ENCODE results near the gene LIMD2. TPM values are rescaled to one million over a fixed set of nuclear protein-coding genes. Genes with fewer than 3 reads are reported as not detected.
"Not testable (repeated sequence)": the region's sequence is repeated elsewhere in the genome, so short reads cannot be mapped to it uniquely, and the experiment has no call there.

The LIMD2 gene
- 10.4 TPM for polyA plus RNA-seq (ENCODE audit: insufficient read length)

DNA sequence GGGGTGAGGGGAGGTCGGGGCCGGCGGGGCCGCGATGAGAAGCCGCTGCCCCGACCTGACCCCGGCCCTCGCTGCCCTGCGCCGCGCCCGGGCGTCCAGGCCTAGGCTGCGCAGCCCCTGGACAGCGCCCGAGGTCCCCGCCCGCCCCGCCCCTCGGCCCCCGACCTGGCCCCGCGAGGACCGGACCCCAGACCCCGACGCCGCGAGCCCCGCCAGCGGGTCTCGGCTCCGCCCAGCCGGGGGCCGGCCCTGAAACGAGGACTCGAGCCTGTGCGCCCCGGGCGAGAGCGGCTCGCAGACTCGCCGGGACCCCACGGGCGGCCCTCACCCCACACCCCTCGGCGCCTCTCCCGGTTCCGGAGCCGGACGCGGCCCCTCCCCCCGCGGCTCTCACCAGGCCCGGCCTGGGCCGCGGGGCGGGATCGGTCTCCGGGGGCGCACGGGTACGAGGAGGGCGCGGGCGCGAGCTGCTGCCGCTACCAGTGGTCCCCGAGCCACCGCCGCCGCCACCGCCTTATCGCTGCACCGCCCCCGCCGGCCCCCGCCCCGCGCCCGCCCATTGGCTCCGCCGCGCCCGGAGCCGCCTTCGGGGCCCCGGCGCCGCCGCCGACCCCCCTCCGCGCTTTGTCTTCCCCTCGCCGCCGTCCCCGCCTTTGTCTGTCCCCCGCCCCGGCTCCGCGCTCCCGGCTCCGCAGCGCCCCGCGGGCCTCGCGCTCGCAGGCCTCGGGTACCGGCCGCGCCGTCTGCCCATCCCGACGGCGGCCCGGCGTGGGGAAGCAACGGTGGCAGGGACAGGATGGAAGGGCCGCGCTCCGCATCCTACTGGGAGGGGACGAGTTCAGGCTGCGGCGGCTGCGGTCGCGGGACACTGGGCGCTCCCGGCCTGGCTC is at the start of gene LIMD2:
Gene LIMD2 (minus strand): TSS at position 488 of the 890 bp plus-strand sequence. CDS start 827 bp downstream, outside the sequence.
- DNase-seq: peak; percentile 42

DNA sequence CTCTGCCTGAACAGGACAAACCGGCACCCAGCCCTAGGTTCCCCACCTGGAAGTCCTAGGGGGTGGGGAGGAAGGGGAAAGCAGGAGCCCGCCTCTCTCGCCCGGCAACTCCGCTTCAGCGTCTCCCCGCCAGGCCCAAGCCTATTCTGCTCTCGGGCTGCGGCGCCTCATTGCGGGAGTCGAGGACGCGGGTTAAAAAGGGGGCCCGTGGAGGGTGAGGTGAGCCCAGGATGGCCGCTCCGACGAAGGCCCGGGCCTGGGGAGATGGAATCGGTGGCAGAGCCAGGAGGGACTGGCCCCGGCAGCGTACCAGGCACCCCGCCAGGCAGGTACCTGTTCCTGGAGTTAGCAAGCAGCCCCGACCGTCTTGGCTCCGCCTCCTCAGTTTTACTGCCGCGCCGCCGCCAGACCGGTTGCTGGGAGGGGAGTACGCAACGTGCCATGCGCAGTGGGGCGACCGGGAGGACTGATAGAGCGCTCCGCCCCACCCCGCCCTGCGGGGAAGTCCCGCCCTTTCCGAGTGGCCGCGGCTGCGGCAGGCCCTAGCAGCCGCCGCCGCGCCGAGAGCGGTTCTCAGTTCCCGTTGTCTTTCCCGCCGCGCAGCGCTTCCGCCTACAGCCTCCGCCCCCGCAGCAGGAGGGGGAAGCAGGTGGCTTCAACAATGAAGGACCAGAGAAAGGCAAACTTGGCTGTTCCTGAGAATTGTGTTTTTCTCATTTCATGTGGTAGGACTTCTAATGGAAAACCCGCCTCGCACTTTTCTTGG is 41.7 kb upstream of the LIMD2 start, which contains the start of gene STRADA:
Gene STRADA (minus strand): TSS at position 392 of the 766 bp plus-strand sequence. CDS start 13,430 bp downstream, outside the sequence.
- DNase-seq: peak; percentile 99

DNA sequence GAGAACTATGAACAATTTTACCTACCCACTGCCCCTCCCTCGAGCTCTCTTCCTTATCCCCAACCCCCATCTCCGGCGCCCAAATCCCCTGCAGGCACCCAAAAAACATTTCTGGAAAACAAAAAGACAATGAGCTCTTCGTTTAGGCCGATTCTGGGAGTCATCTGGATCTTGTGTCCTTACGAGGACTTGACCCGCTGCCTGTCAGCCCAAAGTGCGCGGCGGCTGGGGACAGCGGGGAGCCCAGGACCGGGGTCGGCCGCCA is 41.1 kb upstream of the LIMD2 start:
- DNase-seq: peak; percentile 19

DNA sequence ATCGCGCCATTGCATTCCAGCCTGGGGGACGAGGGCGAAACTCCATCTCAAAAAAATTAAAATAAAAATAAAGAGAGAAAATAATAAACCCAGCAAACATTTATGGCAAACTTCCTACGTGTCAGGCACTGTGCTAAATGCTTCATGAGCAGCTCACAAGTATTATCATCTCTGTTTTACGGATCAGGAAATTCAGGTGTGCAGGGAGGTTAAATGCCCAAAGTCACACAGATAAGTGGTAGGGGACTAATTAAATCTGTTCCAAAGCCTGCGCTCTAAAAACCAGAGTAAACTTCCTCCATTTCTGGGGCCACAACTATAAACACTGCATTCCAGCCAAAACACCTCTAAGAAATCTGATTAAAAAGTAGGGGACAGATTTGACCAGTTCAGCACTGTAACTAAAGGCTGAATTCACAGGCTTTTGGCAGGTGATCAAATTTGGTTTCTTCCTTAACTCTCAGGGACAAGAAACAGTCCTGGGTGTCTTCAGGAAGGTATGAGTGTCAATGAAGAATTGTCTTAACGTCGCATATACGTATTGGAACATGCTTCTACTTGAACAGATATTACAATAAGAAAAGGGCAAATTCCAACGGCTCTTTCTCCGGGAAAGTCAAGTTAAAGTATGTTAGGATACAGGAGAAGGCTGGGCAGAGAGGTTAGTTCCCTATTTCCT is 40.7 kb upstream of the LIMD2 start:
- DNase-seq: no peak

DNA sequence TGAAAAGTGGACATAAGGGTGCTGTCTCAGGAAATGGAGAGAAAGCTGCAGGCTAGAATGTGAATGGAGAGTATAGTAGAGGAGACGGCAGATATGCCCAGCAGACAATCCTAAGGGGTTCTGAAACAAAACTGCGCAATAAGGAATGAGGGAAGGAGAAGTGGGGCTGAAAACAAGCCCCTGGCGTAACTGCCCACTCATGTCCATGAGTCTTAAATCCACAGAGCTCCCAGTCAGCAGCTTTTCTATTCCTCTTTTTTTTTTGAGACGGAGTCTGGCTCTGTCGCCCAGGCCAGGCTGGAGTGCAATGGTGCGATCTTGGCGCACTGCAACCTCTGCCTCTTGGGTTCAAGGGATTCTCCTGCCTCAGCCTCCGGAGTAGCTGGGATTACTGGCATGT is 35.8 kb upstream of the LIMD2 start:
- no peak for DNase-seq

DNA sequence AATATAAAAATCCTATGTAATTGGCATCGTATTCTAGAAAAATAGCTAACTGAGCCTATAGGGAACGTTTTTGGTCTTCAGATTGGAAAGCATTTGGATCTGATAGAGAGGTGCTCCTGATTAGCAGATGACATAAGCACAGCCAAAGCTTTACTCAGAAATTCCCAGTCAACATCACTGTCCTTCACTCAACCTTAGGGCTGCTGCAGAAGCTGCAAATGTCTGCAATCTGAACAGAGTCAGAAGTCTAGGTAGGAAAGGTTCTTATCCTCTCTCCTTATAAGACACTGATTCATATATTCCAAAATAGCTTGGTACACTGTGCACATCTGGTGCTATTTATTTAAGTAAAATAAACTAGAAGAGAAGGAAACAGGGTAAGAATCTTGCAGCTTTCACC is 22.5 kb upstream of the LIMD2 start:
- no peak for DNase-seq

DNA sequence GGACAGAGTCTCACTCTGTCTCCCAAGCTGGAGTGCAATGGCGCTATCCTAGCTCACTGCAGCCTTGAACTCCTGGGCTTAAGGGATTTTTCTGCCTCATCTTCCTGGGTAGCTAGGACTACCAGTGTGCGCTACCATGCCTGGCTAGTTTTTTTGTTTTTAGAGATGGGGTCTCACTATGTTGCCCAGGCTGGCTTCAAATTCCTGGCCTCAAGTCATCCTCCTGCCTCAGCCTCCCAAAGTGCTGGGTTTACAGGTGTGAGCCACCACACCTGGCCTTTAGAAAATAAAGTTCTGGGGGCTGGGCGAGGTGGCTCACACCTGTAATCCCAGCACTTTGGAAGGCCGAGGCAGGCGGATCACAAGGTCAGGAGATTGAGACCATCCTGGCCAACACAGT is 20.3 kb upstream of the LIMD2 start:
- not testable (repeated sequence) for DNase-seq

DNA sequence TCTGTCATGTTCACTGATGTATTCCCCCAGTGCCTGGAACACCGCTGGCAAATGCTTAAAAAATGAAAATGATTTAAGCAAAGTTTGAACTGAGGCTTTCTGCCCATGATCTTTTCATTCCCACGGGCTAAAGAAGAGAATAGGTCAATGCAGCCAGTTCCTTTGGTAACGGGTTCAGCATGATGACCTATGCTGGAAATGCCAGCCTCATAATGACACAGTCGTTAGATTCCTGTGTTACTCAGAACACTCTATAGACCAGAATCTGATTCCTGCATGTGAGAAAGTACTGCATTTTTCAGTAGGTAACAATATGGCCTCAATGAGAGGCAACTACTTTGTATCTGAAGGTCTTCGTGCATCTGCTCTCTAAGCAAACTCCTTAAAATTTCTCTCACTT is 19.1 kb upstream of the LIMD2 start:
- no peak for DNase-seq

DNA sequence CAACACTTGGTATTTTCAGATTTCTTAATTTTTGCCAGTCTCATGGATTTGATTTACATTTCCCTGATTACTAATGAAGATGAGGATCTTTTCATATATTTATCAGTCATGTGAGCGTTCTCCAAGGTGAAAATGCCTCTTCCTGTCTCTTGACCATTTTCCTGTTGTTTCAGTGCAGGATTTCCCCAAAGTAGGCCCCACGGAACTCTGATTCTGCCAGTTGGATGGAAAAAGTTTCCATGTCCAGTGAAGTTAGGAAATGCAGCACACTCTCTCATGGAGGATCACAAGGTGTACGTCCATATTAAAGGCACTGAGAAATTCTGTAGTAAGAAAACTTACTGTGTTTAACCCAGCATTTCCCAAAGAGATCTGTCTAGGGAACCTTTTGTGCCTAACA is 16.5 kb upstream of the LIMD2 start:
- no peak for DNase-seq

DNA sequence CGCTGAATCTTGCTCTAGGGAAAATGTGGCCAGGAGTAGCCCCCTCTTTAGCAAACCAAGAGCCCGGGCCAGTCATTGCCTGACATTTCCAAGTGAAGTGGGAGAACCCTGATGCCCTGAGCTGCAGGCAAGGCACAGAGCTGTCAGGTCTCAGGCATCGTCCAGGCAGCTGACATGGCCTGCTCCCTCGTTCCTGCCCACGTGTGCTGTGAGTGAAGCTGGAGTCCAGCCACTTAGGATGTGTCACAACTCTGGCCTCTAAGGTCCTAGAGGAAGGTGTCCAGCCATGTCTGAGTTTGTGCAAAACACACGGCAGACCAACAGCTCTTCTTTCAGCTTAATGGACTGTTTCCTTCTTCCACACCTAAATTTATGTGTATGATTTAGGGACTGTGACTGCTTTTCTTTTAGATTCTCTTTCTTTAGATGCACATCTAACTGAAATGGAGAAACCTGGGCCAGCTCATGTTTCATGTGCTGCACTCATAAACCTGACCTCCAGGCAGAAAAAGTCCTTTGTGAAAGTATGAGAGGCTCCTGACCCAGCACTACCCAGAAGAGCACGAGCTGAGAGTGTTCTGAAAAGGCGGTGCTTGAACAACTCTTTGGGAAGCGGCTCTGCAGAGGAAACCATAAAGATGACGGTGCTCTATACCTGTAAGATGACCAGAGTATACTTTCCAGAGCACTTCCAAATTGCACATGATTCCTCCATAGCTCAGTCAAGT is 14.8 kb upstream of the LIMD2 start:
- DNase-seq: no peak

DNA sequence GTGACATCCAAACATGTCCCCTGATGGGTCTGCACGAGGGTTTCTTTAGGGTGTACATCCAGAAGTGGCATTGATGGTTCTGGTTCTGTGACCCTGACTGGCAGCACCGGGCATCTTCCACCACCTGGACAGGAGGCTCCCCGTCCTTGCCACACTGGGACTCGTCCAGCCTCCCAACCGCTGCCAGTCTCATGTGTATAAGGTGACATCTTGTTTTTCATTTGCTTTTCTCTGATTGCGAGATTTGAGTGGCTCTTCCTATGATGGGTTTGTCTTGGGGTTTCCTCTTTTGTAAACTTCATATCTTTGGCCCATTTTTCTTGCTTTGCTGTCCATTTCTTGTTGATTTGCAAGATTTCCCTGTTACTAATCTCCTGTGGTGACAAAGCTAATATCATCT is 9.2 kb upstream of the LIMD2 start:
- no peak for DNase-seq

DNA sequence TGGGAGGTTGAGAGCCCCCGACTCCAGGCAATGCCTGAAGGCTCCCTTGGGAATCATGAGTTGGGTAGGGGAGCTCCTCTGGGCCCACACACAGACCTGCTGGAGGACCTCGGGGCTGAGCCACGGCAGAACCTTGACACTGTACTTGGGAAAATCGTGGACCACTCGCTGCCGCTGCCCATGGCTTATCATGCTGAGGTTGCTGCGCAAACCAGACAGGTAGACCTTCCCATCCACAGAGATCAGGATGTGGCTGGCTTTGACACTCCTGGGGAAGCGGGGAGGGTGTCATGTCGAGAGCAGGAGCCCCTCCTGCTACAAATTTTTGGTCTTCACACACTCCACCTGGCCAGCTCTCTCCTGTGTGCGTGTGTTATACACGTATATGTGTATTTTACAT is 7.2 kb upstream of the LIMD2 start:
- DNase-seq: no peak

DNA sequence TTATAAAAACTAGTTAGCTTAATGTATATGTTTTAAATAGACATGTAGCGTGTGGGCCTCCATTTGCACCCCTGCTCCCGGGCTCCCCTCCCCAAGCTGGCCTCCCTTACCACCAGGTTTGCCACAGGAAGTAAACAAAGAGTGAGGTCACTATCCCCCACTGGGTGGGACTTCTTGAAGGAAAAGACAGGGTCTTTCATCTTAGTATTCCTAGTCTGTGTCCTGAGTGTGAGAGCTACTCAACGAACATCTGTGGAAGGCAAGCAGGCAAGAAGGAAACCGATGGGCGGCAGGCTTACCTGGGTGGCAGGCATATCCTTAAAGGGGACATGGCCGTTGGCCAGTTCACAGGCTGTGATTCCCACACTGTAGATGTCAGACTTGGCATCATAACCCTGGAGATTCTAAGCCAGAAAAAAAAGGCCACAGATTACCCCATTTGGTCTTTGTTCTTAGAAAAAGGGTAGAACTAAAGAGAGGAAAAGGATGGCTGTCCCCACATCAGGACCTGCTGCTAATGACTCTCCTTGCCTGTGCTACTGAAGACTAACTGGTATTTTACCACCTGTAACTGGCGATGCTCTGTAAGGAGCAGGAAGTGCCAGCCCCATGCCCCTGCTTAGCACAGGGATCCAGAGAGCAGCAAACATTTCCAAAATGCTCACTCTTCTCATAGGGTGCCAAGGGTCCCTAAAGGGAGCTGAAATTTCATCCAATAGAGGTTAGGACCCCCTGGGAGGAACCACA is 6.6 kb upstream of the LIMD2 start:
- no peak for DNase-seq

DNA sequence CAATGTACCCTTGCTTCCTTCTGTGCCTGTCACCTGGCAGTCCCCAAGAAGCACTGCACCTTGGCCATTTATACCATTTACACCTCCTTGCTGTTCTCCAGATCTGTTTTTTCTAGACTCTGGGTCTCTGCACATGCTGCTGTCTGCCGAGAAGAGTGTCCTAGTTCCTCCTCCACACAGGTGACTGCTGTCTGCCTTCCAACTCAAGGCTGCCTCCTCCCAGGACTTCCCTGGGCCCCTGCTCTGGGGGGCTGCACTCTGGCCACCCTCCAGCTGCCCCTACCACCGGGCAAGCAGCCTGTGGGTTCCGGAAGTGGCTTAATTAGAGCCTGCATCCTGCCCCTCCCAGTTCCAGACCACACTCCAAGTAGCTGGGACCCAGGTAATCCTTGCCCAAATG is 5.7 kb upstream of the LIMD2 start:
- DNase-seq: no peak

DNA sequence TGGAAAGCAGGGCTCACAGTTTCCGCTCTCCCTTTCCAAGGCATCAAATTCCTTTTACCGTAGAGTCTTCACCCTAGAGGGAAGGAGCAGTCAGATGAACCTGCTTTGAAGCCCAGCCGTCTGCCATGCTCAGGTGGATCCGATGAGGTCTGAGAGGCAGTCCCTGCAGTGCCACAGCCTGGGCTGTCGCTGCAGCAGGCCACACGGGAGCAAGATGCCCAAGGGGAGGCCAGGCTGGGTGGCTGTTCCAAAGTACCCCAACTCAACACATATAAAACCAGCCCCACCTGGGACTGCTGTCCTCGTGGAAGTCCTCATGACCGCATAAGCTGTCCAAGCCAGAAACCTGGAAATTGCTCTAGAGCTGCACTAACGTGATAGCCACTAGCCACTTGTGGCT is 4.9 kb upstream of the LIMD2 start:
- DNase-seq: no peak

DNA sequence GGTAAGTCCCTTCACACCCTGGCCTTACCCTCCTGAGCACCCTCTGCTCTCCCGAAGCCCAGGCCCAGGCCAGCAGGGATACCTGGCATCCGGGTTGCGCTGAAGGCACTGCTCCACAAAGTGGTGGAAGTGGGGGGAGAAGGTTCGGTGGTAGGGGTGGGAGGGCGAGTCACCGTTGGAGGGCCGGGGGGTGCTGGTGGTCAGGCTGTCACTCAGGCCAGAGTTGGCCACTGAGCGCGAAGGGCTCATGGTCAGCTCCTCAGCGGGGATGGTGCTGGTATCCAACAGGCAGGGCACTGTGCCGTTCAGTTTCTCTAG is 4.3 kb upstream of the LIMD2 start:
- DNase-seq: no peak

DNA sequence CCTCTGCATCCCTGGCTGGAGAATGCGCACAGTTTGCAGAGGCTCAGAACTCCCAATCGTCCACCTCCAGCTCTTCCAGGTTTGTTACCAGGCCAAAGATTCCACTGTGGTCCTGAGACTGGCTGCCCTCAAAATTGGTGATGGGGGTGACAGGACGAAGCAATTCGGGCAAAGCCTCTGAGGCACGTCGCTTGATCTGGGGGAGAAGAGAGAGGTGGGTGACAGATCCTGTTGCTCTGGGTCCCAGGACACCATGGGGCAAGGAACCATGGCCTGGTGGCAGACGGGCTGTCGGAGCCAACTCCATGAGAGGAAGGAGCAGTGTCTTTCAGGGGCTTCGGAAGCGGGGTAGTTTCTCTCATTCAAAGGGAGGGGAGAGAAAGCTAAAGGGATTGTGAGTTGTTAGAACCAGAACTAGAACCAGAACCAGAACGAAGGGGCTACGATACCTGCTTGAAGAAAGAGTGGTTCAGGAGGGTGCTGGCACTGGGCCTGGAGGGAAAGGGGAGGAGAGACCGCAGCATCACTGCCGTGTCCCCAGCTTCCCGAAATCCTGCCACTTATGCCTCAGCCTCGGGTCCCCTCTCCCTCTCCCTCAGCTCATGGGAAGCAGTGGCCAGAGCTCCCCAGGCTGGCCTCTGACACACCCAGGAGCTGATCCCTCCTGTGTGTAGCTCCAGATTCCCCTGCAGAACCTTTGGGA is 3.8 kb upstream of the LIMD2 start:
- no peak for DNase-seq

DNA sequence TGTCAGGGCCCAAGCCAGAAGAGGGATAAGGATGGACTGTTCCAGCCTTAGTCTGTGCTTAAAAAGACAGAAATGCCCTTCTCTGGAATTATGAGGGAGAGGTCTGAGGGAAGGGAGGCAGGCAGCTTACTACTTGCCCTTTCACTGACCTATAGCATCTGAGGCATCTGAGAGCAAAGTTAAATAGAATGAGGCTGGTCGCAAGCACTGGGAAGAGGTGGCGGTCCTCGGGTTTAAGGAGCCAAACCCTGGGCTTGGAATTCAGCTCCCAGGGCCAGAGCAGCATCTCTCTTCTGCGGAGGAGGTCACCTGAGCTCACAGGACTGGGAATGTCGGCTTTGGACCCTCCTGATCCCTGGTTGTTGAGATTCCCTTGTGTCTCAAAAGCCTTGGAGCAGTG is 3.1 kb upstream of the LIMD2 start:
- no peak for DNase-seq

DNA sequence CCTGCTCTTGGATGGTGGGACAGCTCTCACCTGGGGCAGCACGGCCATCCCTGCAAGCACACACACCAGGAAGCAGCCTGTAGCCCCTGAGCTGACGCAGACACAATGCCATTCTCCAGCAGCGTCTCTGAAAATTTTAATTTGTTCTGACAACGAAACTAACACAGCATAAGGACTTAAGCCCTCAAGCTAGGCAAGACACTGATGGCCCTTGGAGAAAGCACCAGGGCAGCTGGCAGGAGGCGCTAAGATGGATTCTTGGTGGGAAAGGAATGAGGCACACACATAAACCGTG is 2.7 kb upstream of the LIMD2 start:
- no peak for DNase-seq

DNA sequence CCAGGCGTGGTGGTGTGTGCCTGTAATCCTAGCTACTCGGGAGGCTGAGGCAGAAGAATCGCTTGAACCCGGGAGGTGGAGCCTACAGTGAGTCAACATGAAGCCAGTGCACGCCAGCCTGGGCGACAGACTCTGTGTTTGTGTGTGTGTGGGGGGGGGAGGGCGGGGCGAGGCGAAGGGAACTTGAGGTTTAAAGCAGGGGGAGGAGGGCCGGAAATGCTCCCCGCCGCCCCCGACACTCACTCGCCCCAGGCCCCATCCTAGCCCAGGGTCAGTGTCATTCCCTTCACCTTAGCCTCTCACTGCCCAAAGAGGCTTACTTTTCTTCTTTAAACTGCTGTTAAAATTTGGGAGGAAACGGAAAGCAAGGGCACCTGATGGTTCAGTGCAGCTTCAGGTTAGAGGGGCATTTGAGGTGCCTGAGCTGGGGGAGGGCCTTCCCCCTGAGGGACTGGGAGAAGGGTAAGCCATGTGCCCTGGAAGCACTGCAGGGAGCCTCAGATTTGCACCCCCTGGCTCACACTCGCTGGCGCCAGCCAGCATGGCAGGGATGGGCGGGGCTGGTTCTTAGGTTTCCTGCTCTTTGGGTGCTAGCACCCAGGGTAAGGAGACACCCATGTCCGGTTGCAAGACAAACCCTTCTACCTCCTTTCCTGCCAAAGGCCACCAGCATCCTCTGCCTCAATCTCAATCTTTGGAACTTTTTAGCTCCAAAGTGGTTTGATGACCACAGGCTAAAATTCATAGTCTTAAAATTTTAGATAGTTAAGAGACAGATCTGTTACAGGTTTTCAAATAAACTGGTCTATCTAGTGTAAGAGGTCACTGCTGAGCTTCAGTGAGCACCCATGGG is 2.2 kb upstream of the LIMD2 start:
- no peak for DNase-seq

DNA sequence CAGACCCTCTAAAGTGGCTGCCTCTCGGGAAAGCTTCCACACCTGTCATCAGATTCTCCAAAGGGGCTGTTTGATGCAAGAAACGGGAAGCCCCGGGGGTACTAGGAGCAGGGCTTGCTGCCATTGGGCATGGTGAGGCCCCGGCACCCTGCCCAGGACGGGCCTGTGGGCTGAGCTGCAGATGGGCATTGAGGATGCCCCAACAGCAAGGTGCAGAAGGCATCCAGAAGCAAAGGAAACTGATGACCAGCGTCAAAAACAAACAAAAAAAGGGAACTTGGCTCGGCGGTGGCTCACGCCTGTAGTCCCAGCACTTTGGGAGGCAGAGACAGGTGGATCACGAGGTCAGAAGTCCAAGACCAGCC is 1.5 kb upstream of the LIMD2 start:
- no peak for DNase-seq

All from hindlimb muscle (tissue), 1 donor.